BLaER1 treated with 17β-estradiol and CSF1 and Interleukin-3, amounts not matched to agents 10 nM and 100 nM (cell line): Measurements from ENCODE around the gene DCPS.
"Not testable (repeated sequence)": the region's sequence is repeated elsewhere in the genome, so short reads cannot be mapped to it uniquely, and the experiment has no call there.

Source experiments
- H3K27ac ChIP-seq, 11 experiments: shearing (Covaris generic); formaldehyde crosslinking; 2 replicates each; pipeline ENCODE4 v1.8.1; 2022
- H3K27me3 ChIP-seq, 11 experiments: shearing (Covaris generic); formaldehyde crosslinking; 2 replicates each; pipeline ENCODE4 v1.8.1; 2022
- H3K36me3 ChIP-seq, 11 experiments: shearing (Covaris generic); formaldehyde crosslinking; 2 replicates each; pipeline ENCODE4 v1.8.1; 2022
- H3K4me1 ChIP-seq, 10 experiments: shearing (Covaris generic); formaldehyde crosslinking; 2 replicates each; pipeline ENCODE4 v1.8.1; 2022
- H3K4me2 ChIP-seq, 11 experiments: shearing (Covaris generic); formaldehyde crosslinking; 2 replicates each; pipeline ENCODE4 v1.8.1; 2022
- H3K4me3 ChIP-seq, 10 experiments: shearing (Covaris generic); formaldehyde crosslinking; 2 replicates each; pipeline ENCODE4 v1.8.1; 2022
- H3K9ac ChIP-seq, 11 experiments: shearing (Covaris generic); formaldehyde crosslinking; 2 replicates each; pipeline ENCODE4 v1.8.1; 2022
- H3K9me3 ChIP-seq, 11 experiments: shearing (Covaris generic); formaldehyde crosslinking; replicated peaks in 1 of 11; 2 replicates each; pipeline ENCODE4 v1.8.1; 2022
- H4K20me1 ChIP-seq, 11 experiments: shearing (Covaris generic); formaldehyde crosslinking; 2 replicates each; pipeline ENCODE4 v1.8.1; 2022
- Cebpa-rat ChIP-seq, 11 experiments: shearing (Covaris generic); IDR thresholded peaks; 2 replicates each; pipeline ENCODE4 v1.8.1; 2022

DCPS gene

GRCh38 chr11:126375726-126376125 lies 71.9 kb downstream of the DCPS start:
- Histone ChIP-seq H3K4me3 (no peak overlapping the region), H3K27me3 (no peaks in the 10 kb centered on the region), H3K4me2 (no peak overlapping the region), H3K27ac (no peak overlapping the region), H3K9ac (no peak overlapping the region), H3K4me1 (peaks cover 0 to under 1% (median 0%) of the 10 kb centered on the region in 10 experiments; a peak in 2 of 20 replicates), H4K20me1 (peaks cover 0 to 12% (median 0%) of the 10 kb centered on the region in 11 experiments; a peak in 5 of 22 replicates), H3K36me3 (no peaks in the 10 kb centered on the region), H3K9me3 (no peaks in the 10 kb centered on the region)
- no peak for TF ChIP-seq Cebpa-rat (IDR thresholded peaks at IDR 0.05)

DNA sequence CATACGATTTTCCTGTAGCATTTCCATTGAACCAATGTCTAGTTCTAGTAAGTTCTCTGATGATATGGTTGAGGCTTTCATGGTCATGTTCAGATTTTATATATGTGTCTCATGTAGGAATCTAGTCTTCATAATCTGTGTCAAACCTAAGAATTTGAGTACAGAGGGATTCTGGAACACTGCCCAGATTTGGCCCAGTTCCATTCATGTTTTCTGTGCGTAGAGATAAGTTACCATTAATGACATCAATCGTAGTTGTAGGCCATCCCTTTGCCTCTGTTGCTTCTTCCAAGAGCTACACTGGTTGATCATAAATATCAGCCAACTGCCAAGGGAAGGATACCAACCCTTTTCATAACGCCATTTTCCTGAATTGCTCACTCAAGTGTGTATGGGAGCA lies 74.9 kb downstream of the DCPS start:
- Histone ChIP-seq H3K9me3 (no peaks in the 10 kb centered on the region), H3K4me2 (no peak overlapping the region), H4K20me1 (peaks cover 0 to 28% (median 5%) of the 10 kb centered on the region in 11 experiments; a peak in 10 of 22 replicates), H3K27me3 (no peaks in the 10 kb centered on the region), H3K9ac (no peak overlapping the region), H3K36me3 (no peaks in the 10 kb centered on the region), H3K4me1 (peaks cover 0 to 12% (median 8%) of the 10 kb centered on the region in 10 experiments; a peak in 16 of 20 replicates), H3K4me3 (no peak overlapping the region), H3K27ac (no peak overlapping the region)
- no peak for TF ChIP-seq Cebpa-rat (IDR thresholded peaks at IDR 0.05)

- H3K27me3 ChIP-seq, result no peaks in the 10 kb centered on the region
- no peaks in the 10 kb centered on the region for H3K36me3 ChIP-seq
- peaks cover 0 to 29% (median 25%) of the 10 kb centered on the region in 10 experiments; a peak in 16 of 20 replicates for H3K4me1 ChIP-seq
- no peak overlapping the region for H3K4me3 ChIP-seq
- H3K4me2 ChIP-seq, result no peak overlapping the region
- H3K27ac ChIP-seq, result no peak overlapping the region
- peaks cover 0 to 34% (median 12%) of the 10 kb centered on the region in 11 experiments; a peak in 11 of 22 replicates for H4K20me1 ChIP-seq
- H3K9me3 ChIP-seq, result no peaks in the 10 kb centered on the region
- TF ChIP-seq Cebpa-rat (IDR thresholded peaks at IDR 0.05), result no peak
- no peak overlapping the region for H3K9ac ChIP-seq
These were observed 77.0 kb downstream of the DCPS start for GRCh38 chr11:126380909-126381308.

DNA sequence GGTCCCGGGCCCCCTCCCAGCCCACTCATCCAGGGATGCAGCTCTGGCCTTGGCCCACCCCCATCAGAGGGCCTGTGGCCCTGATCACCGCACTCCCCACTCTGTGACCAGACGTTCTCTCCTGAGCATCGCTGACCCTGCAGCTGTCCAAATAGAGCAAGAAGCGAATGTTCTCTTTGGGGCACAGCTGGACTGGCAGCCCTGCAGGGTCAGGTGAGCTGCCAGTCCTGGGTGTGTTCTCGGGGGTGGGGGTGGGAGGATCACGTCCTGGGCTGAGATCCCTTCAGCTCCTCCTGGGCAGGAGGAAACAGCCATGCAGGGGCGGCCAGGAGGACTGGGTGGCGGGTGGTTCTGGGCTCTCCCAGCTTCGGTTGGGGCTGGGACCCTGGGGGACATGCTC lies 78.1 kb downstream of the DCPS start:
- H3K4me1 ChIP-seq, result peaks cover 8 to 40% (median 35%) of the 10 kb centered on the region in 10 experiments
- peaks cover 0 to 44% (median 19%) of the 10 kb centered on the region in 11 experiments; a peak in 11 of 22 replicates for H4K20me1 ChIP-seq
- H3K4me3 ChIP-seq, H3K4me2 ChIP-seq, H3K27ac ChIP-seq, H3K9me3 ChIP-seq, H3K36me3 ChIP-seq, H3K9ac ChIP-seq, H3K27me3 ChIP-seq: not testable (repeated sequence)

- not testable (repeated sequence) for H3K9ac ChIP-seq, H3K36me3 ChIP-seq, H3K9me3 ChIP-seq, H3K4me3 ChIP-seq, H3K27ac ChIP-seq, H3K27me3 ChIP-seq, H3K4me2 ChIP-seq
- H3K4me1 ChIP-seq, result peaks cover 15 to 46% (median 42%) of the 10 kb centered on the region in 10 experiments
- peaks cover 0 to 46% (median 19%) of the 10 kb centered on the region in 11 experiments; a peak in 11 of 22 replicates for H4K20me1 ChIP-seq
These were observed 78.8 kb downstream of the DCPS start for GRCh38 chr11:126382641-126383040.

DNA sequence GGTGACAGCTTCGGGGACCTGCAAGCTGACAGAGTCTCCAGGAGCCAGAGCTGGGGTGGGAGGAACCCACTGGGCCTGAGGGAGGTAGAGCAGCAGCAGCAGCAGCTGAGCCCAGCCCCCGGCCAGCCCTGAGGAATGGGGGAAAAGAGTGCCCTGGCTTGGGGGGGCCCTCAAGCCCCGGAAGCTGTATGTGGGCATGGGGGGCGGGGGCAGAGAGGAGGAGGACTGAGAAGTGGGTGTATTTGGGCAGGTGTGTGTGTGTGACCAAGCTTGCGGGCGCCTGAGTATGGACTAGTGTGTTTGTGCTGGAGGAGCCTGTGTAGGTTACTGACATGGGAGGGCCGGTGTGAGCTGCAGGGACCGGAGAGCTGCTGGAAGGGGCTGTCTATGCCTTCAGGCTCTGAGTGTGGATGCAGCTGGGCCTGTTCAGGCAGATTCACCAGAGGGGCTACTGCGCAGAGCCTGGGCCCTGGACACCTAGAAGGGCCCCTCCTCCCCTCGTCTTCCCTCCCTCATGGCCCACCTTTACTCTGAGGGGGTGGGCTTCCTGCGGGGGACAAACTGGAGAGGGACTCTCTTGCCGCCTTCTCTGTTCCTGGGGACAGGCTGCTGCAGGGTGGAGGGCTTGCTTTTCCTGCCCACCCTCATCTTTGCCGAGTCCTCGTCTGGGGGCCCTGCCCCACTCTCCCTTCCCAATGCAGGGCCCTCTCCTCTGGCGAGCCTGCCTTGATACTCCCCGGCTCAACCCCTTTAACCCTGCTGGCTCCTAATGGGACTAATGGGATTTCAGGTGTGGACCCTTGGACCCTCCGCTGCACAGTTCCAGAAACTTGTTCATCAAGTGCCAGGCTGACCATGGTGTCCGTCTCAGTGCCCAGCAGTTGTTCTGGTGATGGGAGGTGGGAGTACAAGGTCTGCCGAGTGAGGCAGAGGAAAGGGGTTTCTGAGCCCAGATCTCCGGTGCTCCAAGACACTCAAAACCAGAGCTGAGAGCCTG lies 79.8 kb downstream of the DCPS start:
- H3K27me3 ChIP-seq, result no peaks in the 10 kb centered on the region
- no peaks in the 10 kb centered on the region for H3K9me3 ChIP-seq
- H3K9ac ChIP-seq, result peak overlapping the region in 3 of 11 experiments; percentile 17 to 31 (median 24); a peak in 1 of 22 replicates
- peaks cover 0 to 46% (median 19%) of the 10 kb centered on the region in 11 experiments; a peak in 11 of 22 replicates for H4K20me1 ChIP-seq
- TF ChIP-seq Cebpa-rat (IDR thresholded peaks at IDR 0.05), result no peak
- H3K4me3 ChIP-seq, result no peak overlapping the region
- no peaks in the 10 kb centered on the region for H3K36me3 ChIP-seq
- H3K4me2 ChIP-seq, result peak overlapping the region in 9 of 11 experiments; percentile 19 to 59 (median 42); a peak in 12 of 22 replicates
- H3K27ac ChIP-seq, result 0 out of 22 replicates have a peak overlapping the region, but pooled peaks of 1 of the 11 experiments have one; percentile 32
- peaks cover 15 to 54% (median 50%) of the 10 kb centered on the region in 10 experiments for H3K4me1 ChIP-seq

GRCh38 chr11:126384449-126385070 lies 80.7 kb downstream of the DCPS start:
- Histone ChIP-seq H3K4me1 (peaks cover 15 to 54% (median 51%) of the 10 kb centered on the region in 10 experiments), H3K27ac (no peak overlapping the region), H4K20me1 (peaks cover 0 to 46% (median 19%) of the 10 kb centered on the region in 11 experiments; a peak in 11 of 22 replicates), H3K36me3 (no peaks in the 10 kb centered on the region), H3K9me3 (no peaks in the 10 kb centered on the region), H3K4me3 (no peak overlapping the region), H3K9ac (no peak overlapping the region; a peak in 2 of 22 replicates), H3K27me3 (no peaks in the 10 kb centered on the region), H3K4me2 (peak overlapping the region in 9 of 11 experiments; percentile 15 to 59 (median 36); a peak in 14 of 22 replicates)
- TF ChIP-seq Cebpa-rat (IDR thresholded peaks at IDR 0.05), result no peak

DNA sequence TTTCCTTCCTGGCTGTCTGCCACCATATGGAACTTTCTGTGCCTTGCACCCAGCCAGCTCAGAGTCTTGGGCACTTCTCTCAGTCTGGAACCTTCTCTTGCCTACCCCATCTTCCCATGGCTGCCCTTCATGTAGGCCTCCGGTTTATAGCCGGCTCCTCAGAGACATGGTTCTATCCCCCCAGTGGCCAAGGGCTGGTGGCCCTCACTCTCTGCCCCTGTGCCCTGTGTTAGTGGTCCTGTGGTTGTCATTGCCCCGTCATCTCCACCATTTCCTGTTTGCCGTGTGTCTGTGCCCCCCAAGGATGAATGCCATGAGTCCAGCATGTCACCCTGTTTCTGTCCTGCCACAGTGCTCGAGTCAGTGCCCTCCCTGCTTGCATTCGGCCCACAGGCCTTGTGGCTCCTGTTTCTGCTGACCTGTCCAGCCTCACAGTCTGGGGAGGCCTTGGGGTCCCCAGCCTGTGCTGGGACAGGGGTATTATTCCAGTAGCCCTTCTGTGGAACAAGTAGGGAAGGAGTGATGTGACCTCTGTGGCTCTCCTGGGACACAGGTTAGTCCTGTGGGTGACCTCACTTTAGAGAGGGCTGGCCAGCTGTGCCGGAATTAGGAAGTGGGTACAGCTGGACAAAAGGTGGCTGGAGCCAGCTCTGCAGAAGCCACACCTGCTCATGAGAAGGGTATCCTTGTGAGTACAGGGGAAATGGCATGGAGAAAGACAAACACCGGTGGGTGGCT lies 82.3 kb downstream of the DCPS start:
- TF ChIP-seq Cebpa-rat (IDR thresholded peaks at IDR 0.05), result no peak
- Histone ChIP-seq H3K4me2 (peak overlapping the region; percentile 75 to 93 (median 80)), H3K27me3 (no peaks in the 10 kb centered on the region), H3K9me3 (no peaks in the 10 kb centered on the region), H3K4me3 (no peak overlapping the region), H3K36me3 (no peaks in the 10 kb centered on the region), H3K9ac (no peak overlapping the region), H3K4me1 (peaks cover 15 to 57% (median 52%) of the 10 kb centered on the region in 10 experiments), H4K20me1 (peaks cover 0 to 35% (median 19%) of the 10 kb centered on the region in 11 experiments; a peak in 11 of 22 replicates), H3K27ac (peak overlapping the region in 8 of 11 experiments; percentile 13 to 57 (median 29); a peak in 10 of 22 replicates)

- not testable (repeated sequence) for H3K4me3 ChIP-seq
These were observed 82.8 kb downstream of the DCPS start for GRCh38 chr11:126386729-126387071.

More at GRCh38 chr11:126386729-126387071, 82.8 kb downstream of the DCPS start:
- Histone ChIP-seq H3K27ac (peak overlapping the region in 5 of 11 experiments; percentile 30 to 54 (median 42); a peak in 7 of 22 replicates), H3K9ac (peak overlapping the region in 4 of 11 experiments; percentile 8 to 25 (median 18); a peak in 3 of 22 replicates), H4K20me1 (peaks cover 0 to 39% (median 24%) of the 10 kb centered on the region in 11 experiments; a peak in 11 of 22 replicates), H3K4me2 (peak overlapping the region; percentile 75 to 93 (median 80)), H3K4me1 (peaks cover 19 to 63% (median 57%) of the 10 kb centered on the region in 10 experiments)
- not testable (repeated sequence) for H3K27me3 ChIP-seq, H3K9me3 ChIP-seq, H3K36me3 ChIP-seq
